Measurements from ENCODE around the gene MAU2.
"Not testable (repeated sequence)": the region's sequence is repeated elsewhere in the genome, so short reads cannot be mapped to it uniquely, and the experiment has no call there.

The MAU2 gene

GRCh38 chr19:19345232-19345631, 24.6 kb downstream of the MAU2 start:
- H3K4me3 ChIP-seq (ENCODE audit: low read depth, low read length) = no peak overlapping the region

- H3K4me3 ChIP-seq (ENCODE audit: low read depth, low read length) = no peak overlapping the region
These were observed 25.3 kb downstream of the MAU2 start for GRCh38 chr19:19345970-19346369.

- H3K4me3 ChIP-seq (ENCODE audit: low read depth, low read length) = no peak overlapping the region
These were observed 26.9 kb downstream of the MAU2 start for GRCh38 chr19:19347401-19348110.

- H3K4me3 ChIP-seq (ENCODE audit: low read depth, low read length) = no peak overlapping the region
These were observed 27.6 kb downstream of the MAU2 start for GRCh38 chr19:19348266-19348665.

GRCh38 chr19:19349365-19349764, 28.7 kb downstream of the MAU2 start:
- no peak overlapping the region for H3K4me3 ChIP-seq (ENCODE audit: low read depth, low read length)

GRCh38 chr19:19350756-19351155, 30.1 kb downstream of the MAU2 start:
- not testable (repeated sequence) for H3K4me3 ChIP-seq (ENCODE audit: low read depth, low read length)

- H3K4me3 ChIP-seq (ENCODE audit: low read depth, low read length) = no peak overlapping the region
These were observed 32.2 kb downstream of the MAU2 start for GRCh38 chr19:19352823-19353222.

- H3K4me3 ChIP-seq (ENCODE audit: low read depth, low read length) = no peak overlapping the region
These were observed 33.4 kb downstream of the MAU2 start for GRCh38 chr19:19354007-19354406.

GRCh38 chr19:19354932-19355331, 34.3 kb downstream of the MAU2 start:
- H3K4me3 ChIP-seq (ENCODE audit: low read depth, low read length) = no peak overlapping the region

GRCh38 chr19:19355606-19356139, 35.0 kb downstream of the MAU2 start:
- no peak overlapping the region for H3K4me3 ChIP-seq (ENCODE audit: low read depth, low read length)

- no peak overlapping the region for H3K4me3 ChIP-seq (ENCODE audit: low read depth, low read length)
These were observed 35.9 kb downstream of the MAU2 start for GRCh38 chr19:19356500-19356899.

GRCh38 chr19:19356901-19357566, 36.4 kb downstream of the MAU2 start:
- no peak overlapping the region for H3K4me3 ChIP-seq (ENCODE audit: low read depth, low read length)

GRCh38 chr19:19361075-19361594, 40.5 kb downstream of the MAU2 start:
- H3K4me3 ChIP-seq (ENCODE audit: low read depth, low read length) = no peak overlapping the region

- H3K4me3 ChIP-seq (ENCODE audit: low read depth, low read length) = no peak overlapping the region
These were observed 41.4 kb downstream of the MAU2 start for GRCh38 chr19:19362075-19362474.

- no peak overlapping the region for H3K4me3 ChIP-seq (ENCODE audit: low read depth, low read length)
These were observed 46.1 kb downstream of the MAU2 start for GRCh38 chr19:19366434-19367396.

GRCh38 chr19:19368087-19368486, 47.5 kb downstream of the MAU2 start:
- no peak overlapping the region for H3K4me3 ChIP-seq (ENCODE audit: low read depth, low read length)

GRCh38 chr19:19371059-19371458, 50.4 kb downstream of the MAU2 start:
- H3K4me3 ChIP-seq (ENCODE audit: low read depth, low read length) = no peak overlapping the region

GRCh38 chr19:19372656-19373416, 52.2 kb downstream of the MAU2 start:
- H3K4me3 ChIP-seq (ENCODE audit: low read depth, low read length) = no peak overlapping the region

- H3K4me3 ChIP-seq (ENCODE audit: low read depth, low read length) = no peak overlapping the region
These were observed 58.9 kb downstream of the MAU2 start for GRCh38 chr19:19379527-19379926.

- H3K4me3 ChIP-seq (ENCODE audit: low read depth, low read length) = not testable (repeated sequence)
These were observed 59.7 kb downstream of the MAU2 start for GRCh38 chr19:19380316-19380715.

All from iPS-11a (cell line).